HEK293 (cell line): ENCODE measurements around the gene ICAM1.

Experiments
- IKZF3 ChIP-seq: fragments of 450-650 bp; IDR thresholded peaks from 2 replicates; pipeline ENCODE4 v1.5.0; 2018; ENCODE audit warnings: missing biosample characterization, mild to moderate bottlenecking, missing genetic modification characterization, moderate library complexity
- YY1 ChIP-seq: fragments of 450-650 bp; formaldehyde crosslinking; IDR thresholded peaks from 2 replicates; pipeline ENCODE4 v1.5.1; 2018; ENCODE audit warnings: missing biosample characterization, missing genetic modification characterization
- YY2 ChIP-seq: fragments of 450-650 bp; formaldehyde crosslinking; IDR thresholded peaks from 2 replicates; pipeline ENCODE4 v1.5.1; 2016; ENCODE audit warnings: missing biosample characterization, missing genetic modification characterization
- ZBTB17 ChIP-seq: fragments of 450-650 bp; formaldehyde crosslinking; IDR thresholded peaks from 2 replicates; pipeline ENCODE4 v1.5.1; 2016; ENCODE audit warnings: missing biosample characterization, missing genetic modification characterization
- ZNF211 ChIP-seq: fragments of 450-650 bp; formaldehyde crosslinking; IDR thresholded peaks from 2 replicates; pipeline ENCODE4 v1.5.1; 2016; ENCODE audit warnings: low read depth, missing biosample characterization, missing genetic modification characterization
- ZNF292 ChIP-seq: fragments of 450-650 bp; formaldehyde crosslinking; IDR thresholded peaks from 2 replicates; pipeline ENCODE4 v1.5.1; 2016; ENCODE audit warnings: low read depth, missing biosample characterization, missing genetic modification characterization, borderline replicate concordance
- ZNF561 ChIP-seq: fragments of 450-650 bp; IDR thresholded peaks from 2 replicates; pipeline ENCODE4 v1.5.1; 2018; ENCODE audit warnings: missing biosample characterization, missing genetic modification characterization, borderline replicate concordance
- ZNF596 ChIP-seq: fragments of 450-650 bp; IDR thresholded peaks from 2 replicates; pipeline ENCODE4 v1.5.0; 2018; ENCODE audit warnings: missing biosample characterization, mild to moderate bottlenecking, missing genetic modification characterization, moderate library complexity
- ZNF629 ChIP-seq: fragments of 450-650 bp; formaldehyde crosslinking; IDR thresholded peaks from 2 replicates; pipeline ENCODE4 v1.5.1; 2017; ENCODE audit warnings: missing biosample characterization, missing genetic modification characterization
- ZNF792 ChIP-seq: fragments of 450-650 bp; formaldehyde crosslinking; IDR thresholded peaks from 2 replicates; pipeline ENCODE4 v1.5.1; 2016; ENCODE audit warnings: missing biosample characterization, missing genetic modification characterization
- TF ChIP-seq, protein P1 (sequence below): fragments of 450-650 bp; formaldehyde crosslinking; IDR thresholded peaks from 2 replicates; pipeline ENCODE4 v1.5.1; 2016; ENCODE audit warnings: missing biosample characterization, missing genetic modification characterization
- TF ChIP-seq, protein P2 (sequence below): fragments of 450-650 bp; formaldehyde crosslinking; IDR thresholded peaks from 2 replicates; pipeline ENCODE4 v1.5.1; 2016; ENCODE audit warnings: missing biosample characterization, missing genetic modification characterization
- TF ChIP-seq, protein P3 (sequence below): fragments of 450-650 bp; formaldehyde crosslinking; IDR thresholded peaks from 2 replicates; pipeline ENCODE4 v1.5.1; 2016; ENCODE audit warnings: missing biosample characterization, missing genetic modification characterization, low read depth
- TF ChIP-seq, protein P4 (sequence below): fragments of 450-650 bp; formaldehyde crosslinking; IDR thresholded peaks from 2 replicates; pipeline ENCODE4 v1.5.1; 2016; ENCODE audit warnings: missing biosample characterization, missing genetic modification characterization

DNA sequence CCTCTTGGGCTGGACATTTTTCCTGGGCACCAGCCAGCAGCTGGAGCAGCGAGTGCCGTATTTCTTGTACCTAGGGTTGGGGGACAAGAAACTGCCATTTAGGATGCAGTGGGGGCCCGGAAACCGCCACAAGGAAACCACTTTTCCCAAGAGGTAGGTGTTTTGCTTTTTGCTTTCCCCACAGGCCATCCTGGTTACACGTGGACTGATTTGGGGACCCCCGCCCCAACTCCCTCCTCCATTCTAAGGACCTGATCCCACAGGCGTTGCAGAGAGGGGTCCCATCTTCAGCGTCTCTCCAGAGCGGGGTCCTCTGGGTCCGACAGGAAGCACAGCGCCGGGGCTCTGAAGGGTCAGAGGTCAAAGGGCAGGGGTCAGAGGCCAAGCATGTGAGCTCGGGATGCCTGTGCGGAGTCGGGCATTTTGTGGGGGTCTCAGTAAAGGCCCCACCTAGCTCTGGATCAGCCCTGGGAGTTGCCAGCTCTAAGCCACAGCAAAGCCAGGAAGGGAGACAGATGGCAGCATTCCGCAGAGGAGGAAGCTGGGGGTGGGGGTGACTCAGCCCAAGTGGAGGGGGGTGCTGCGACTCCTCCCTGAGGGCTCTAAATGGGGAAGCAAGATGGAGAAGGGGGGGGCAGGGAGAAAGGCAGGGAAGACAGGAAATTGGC lies 34.4 kb downstream of the ICAM1 start:
- TF ChIP-seq, protein P1, sequence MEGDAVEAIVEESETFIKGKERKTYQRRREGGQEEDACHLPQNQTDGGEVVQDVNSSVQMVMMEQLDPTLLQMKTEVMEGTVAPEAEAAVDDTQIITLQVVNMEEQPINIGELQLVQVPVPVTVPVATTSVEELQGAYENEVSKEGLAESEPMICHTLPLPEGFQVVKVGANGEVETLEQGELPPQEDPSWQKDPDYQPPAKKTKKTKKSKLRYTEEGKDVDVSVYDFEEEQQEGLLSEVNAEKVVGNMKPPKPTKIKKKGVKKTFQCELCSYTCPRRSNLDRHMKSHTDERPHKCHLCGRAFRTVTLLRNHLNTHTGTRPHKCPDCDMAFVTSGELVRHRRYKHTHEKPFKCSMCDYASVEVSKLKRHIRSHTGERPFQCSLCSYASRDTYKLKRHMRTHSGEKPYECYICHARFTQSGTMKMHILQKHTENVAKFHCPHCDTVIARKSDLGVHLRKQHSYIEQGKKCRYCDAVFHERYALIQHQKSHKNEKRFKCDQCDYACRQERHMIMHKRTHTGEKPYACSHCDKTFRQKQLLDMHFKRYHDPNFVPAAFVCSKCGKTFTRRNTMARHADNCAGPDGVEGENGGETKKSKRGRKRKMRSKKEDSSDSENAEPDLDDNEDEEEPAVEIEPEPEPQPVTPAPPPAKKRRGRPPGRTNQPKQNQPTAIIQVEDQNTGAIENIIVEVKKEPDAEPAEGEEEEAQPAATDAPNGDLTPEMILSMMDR = no peak
- TF ChIP-seq, protein P2, sequence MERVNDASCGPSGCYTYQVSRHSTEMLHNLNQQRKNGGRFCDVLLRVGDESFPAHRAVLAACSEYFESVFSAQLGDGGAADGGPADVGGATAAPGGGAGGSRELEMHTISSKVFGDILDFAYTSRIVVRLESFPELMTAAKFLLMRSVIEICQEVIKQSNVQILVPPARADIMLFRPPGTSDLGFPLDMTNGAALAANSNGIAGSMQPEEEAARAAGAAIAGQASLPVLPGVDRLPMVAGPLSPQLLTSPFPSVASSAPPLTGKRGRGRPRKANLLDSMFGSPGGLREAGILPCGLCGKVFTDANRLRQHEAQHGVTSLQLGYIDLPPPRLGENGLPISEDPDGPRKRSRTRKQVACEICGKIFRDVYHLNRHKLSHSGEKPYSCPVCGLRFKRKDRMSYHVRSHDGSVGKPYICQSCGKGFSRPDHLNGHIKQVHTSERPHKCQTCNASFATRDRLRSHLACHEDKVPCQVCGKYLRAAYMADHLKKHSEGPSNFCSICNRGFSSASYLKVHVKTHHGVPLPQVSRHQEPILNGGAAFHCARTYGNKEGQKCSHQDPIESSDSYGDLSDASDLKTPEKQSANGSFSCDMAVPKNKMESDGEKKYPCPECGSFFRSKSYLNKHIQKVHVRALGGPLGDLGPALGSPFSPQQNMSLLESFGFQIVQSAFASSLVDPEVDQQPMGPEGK (tag by site-specific recombination) = no peak
- TF ChIP-seq, protein P3, sequence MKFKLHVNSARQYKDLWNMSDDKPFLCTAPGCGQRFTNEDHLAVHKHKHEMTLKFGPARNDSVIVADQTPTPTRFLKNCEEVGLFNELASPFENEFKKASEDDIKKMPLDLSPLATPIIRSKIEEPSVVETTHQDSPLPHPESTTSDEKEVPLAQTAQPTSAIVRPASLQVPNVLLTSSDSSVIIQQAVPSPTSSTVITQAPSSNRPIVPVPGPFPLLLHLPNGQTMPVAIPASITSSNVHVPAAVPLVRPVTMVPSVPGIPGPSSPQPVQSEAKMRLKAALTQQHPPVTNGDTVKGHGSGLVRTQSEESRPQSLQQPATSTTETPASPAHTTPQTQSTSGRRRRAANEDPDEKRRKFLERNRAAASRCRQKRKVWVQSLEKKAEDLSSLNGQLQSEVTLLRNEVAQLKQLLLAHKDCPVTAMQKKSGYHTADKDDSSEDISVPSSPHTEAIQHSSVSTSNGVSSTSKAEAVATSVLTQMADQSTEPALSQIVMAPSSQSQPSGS (tag by site-specific recombination) = no peak
- TF ChIP-seq ZNF211 (tag by site-specific recombination) = no peak
- TF ChIP-seq ZNF629 (tag by site-specific recombination) = no peak
- TF ChIP-seq ZNF561 (tag by site-specific recombination) = no peak
- no peak for TF ChIP-seq ZNF792
- TF ChIP-seq, protein P4, sequence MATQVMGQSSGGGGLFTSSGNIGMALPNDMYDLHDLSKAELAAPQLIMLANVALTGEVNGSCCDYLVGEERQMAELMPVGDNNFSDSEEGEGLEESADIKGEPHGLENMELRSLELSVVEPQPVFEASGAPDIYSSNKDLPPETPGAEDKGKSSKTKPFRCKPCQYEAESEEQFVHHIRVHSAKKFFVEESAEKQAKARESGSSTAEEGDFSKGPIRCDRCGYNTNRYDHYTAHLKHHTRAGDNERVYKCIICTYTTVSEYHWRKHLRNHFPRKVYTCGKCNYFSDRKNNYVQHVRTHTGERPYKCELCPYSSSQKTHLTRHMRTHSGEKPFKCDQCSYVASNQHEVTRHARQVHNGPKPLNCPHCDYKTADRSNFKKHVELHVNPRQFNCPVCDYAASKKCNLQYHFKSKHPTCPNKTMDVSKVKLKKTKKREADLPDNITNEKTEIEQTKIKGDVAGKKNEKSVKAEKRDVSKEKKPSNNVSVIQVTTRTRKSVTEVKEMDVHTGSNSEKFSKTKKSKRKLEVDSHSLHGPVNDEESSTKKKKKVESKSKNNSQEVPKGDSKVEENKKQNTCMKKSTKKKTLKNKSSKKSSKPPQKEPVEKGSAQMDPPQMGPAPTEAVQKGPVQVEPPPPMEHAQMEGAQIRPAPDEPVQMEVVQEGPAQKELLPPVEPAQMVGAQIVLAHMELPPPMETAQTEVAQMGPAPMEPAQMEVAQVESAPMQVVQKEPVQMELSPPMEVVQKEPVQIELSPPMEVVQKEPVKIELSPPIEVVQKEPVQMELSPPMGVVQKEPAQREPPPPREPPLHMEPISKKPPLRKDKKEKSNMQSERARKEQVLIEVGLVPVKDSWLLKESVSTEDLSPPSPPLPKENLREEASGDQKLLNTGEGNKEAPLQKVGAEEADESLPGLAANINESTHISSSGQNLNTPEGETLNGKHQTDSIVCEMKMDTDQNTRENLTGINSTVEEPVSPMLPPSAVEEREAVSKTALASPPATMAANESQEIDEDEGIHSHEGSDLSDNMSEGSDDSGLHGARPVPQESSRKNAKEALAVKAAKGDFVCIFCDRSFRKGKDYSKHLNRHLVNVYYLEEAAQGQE (tag by site-specific recombination) = no peak
- no peak for TF ChIP-seq ZNF596
- TF ChIP-seq IKZF3 (tag by site-specific recombination) = no peak
- TF ChIP-seq ZNF292 (tag by site-specific recombination) = no peak
- no peak for TF ChIP-seq YY2 (tag by site-specific recombination)
- no peak for TF ChIP-seq YY1 (tag by site-specific recombination)
- no peak for TF ChIP-seq ZBTB17
